HG03565 (cell line): ENCODE measurements around the gene PTPRZ1.
A peak's percentile ranks its signal among the peaks of the same experiment; 100 is the strongest.

Experiments
- ATAC-seq: cut with Tn5 transposase; IDR thresholded peaks from one replicate; pipeline ENCODE4 v1.9.1; 2021; ENCODE audit warnings: mild to moderate bottlenecking, moderate library complexity; ENCODE audit not compliant: unreplicated experiment

Gene PTPRZ1

GRCh38 chr7:121953164-121953563 lies 80.2 kb downstream of the PTPRZ1 start:
- no peak for ATAC-seq

- ATAC-seq, result no peak
These were observed 80.6 kb downstream of the PTPRZ1 start for GRCh38 chr7:121953601-121954000.

- ATAC-seq, result peak; percentile 49
These were observed 81.8 kb downstream of the PTPRZ1 start for GRCh38 chr7:121954803-121955202.

GRCh38 chr7:121957626-121958025 lies 84.7 kb downstream of the PTPRZ1 start:
- ATAC-seq, result no peak

- ATAC-seq, result no peak
These were observed 87.7 kb downstream of the PTPRZ1 start for GRCh38 chr7:121960678-121961077.

GRCh38 chr7:121961089-121961867 lies 88.3 kb downstream of the PTPRZ1 start:
- ATAC-seq, result no peak

- no peak for ATAC-seq
These were observed 93.4 kb downstream of the PTPRZ1 start for GRCh38 chr7:121966276-121966934.

GRCh38 chr7:121966935-121967332 lies 94.0 kb downstream of the PTPRZ1 start:
- no peak for ATAC-seq

- no peak for ATAC-seq
These were observed 112.6 kb downstream of the PTPRZ1 start for GRCh38 chr7:121985476-121986030.

- ATAC-seq, result no peak
These were observed 119.1 kb downstream of the PTPRZ1 start for GRCh38 chr7:121992068-121992467.

GRCh38 chr7:121994625-121995410 lies 121.9 kb downstream of the PTPRZ1 start:
- ATAC-seq, result peak; percentile 95

GRCh38 chr7:122006687-122007086 lies 133.7 kb downstream of the PTPRZ1 start:
- no peak for ATAC-seq

GRCh38 chr7:122010116-122010515 lies 137.2 kb downstream of the PTPRZ1 start:
- no peak for ATAC-seq

GRCh38 chr7:122013065-122013464 lies 140.1 kb downstream of the PTPRZ1 start:
- no peak for ATAC-seq

GRCh38 chr7:122013630-122014029 lies 140.7 kb downstream of the PTPRZ1 start:
- no peak for ATAC-seq

- ATAC-seq, result no peak
These were observed 141.7 kb downstream of the PTPRZ1 start for GRCh38 chr7:122014697-122015096.

- peak; percentile 65 for ATAC-seq
These were observed 145.1 kb downstream of the PTPRZ1 start for GRCh38 chr7:122018032-122018431.

- ATAC-seq, result no peak
These were observed 154.1 kb downstream of the PTPRZ1 start for GRCh38 chr7:122027058-122027457.

GRCh38 chr7:122033641-122034040 lies 160.7 kb downstream of the PTPRZ1 start:
- no peak for ATAC-seq

GRCh38 chr7:122035876-122036275 lies 162.9 kb downstream of the PTPRZ1 start:
- ATAC-seq, result no peak

- ATAC-seq, result no peak
These were observed 165.2 kb downstream of the PTPRZ1 start for GRCh38 chr7:122038134-122038533.
